T follicular helper cell (primary cell): ENCODE data around the gene TXN.
"Not testable (repeated sequence)": the region's sequence is repeated elsewhere in the genome, so short reads cannot be mapped to it uniquely, and the experiment has no call there.

Experiments used
- DNase-seq: peaks from one replicate; pipeline ENCODE4 v3.0.0-alpha.2; 2020; ENCODE audit warnings: low read depth

Gene TXN

DNA sequence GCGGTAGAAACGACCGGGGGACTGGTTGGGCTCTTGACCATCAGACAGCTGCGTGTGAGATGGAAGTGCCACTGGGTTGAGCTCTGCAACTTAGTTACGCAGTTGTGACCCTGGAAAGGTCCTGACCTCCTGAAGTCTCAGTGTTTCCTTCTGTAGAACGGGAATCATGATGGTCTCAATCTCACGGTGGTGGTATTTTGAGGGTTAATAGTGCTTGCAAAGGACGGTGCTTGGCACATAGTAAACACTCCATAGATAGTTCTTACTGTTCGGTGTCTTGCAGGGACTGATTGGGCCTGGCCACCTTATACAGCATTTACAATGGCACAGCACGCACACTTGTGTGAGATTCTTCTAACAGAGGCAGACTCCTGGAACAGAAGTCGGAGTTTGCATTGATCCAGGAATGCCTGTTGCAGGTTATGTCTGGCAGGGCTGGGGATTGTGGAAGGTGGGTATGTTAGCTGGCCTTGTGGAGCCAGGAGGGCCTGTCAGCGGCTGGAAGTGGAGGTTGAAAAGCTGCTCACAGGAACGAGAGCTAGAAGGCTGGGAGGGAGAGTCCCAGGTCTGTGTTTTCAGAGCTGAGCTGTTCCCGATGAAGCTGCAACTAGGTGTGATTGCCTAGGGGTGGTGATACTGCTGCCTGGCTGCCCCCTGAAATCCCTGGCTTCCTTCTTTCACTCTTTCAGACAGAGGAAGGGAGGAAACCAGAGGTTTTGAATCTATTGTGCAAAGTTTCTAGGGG, 962 bp upstream of the TXN start:
- no peak for DNase-seq

DNA sequence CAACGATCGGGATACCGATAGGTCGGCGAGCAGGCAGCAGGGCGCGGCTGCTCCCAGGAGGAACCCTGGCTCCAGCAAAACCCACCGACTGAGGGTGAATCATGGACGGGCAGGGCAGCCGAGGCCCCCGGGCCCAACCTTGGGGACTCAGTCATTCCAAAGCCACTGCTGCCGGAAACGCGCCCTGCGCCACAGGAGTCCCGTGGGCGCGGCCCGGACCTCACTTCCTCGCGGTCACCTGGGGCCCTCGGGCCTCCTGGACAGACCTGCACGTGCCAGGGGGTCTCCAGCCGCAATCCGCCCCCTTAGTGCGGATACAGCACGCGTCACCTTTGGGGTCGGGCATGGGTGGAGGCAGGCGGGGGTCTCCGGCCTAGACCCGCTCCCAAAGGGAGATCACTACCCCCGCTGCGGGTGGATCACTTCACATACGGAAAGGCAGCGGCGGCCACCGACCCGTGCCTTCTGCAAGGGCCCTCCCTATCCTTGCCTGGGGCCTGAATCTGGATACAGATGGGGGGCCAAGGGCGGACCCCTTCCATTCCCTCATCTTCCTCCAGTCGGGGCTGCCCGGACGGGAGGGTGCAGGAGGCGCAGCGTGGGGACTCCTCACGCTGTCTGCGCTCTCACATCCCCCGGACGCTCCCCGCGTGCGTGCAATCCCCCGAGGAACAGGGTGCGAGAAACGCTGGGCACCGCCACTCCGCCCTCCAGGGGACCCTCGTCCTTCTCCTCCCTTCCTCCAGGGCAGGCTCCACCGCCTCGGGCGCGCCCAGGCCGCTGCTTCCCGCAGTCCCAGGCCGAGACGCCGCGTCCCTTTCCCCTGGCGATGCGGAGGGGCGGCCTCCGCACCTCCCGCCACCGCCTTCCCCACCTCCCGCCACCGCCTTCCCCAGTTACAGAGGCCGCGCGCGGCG, 586 bp downstream of the TXN start:
- no peak for DNase-seq

DNA sequence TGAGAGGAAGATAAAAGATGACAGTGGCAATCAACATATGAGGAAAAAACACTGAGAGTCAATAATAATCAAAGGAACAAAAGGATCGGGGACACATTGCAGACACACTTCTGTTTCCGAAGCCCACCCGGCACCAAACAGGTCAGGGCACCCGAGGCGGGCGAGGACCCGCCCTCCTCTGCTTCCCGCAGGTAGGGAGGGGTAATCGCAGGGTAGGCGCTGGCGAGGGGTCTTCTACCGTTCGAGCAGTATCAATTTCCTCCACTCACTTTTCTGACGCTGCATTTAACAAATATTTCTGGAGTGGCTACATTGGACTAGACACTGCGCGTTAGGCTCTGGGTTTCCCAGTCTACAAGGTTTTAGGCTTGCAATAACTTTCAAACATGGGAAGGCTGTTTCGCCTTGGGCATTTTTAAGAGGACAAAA, 1.3 kb downstream of the TXN start:
- no peak for DNase-seq

DNA sequence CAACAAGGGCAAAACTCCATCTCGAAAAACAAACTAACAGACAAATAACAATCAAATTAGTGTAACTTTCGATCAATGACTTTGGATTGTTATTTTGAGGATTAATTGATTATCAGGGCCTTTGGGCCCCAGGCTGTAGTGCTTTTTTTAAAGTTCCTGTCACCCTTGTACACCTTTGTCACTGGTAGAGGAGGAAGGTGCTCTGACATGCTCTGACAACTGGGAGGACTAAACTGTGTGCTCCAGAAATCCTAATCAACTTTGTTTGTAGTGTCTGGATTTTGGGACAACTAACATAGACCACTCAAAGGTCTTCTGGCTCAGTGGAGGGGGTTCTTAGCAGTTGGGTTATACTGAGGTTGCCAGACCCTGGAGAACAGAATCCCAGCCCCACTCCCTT, 1.8 kb downstream of the TXN start:
- DNase-seq = no peak

DNA sequence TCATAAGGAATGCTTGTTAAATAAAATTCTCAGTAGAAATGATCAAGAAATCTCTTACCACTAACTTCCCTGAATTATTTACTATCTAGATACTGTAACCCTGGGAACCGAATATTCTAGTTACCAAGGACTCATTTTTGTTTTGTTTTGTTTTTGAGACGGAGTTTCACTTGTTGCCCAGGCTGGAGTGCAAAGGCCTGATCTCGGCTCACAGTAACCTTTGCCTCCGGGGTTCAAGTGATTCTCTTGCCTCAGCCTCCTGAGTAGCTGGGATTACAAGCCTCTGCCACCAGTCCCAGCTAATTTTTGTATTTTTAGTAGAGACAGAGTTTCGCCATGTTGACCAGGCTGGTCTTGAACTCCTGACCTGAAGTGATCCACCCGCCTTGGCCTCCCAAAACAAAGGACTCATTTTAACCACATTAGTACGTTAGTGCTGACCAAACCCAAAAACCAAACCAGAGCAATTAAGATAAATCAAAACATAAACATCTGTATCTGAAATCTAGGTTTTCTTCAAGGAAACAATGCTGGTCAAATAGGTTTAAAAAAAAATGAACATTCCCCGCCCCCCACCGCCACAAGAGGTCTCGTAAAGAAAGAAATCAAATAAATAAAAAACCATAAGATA, 3.7 kb downstream of the TXN start:
- no peak for DNase-seq

DNA sequence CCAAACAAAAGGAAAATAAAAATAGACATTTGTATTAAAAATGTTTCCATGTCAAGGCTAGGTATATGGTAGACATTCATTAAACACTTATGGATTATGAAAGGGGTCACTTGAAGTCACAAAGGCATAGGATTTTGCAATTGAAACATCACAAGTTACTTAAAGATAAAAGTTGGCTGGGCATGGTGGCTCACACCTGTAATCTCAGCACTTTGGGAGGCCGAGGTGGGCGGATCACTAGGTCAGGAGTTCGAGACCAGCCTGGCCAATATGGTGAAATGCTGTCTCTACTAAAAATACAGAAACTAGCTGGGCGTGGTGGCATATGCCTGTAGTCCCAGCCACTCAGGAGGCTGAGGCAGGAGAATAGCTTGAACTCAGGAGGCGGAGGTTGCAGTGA, 4.5 kb downstream of the TXN start:
- not testable (repeated sequence) for DNase-seq

DNA sequence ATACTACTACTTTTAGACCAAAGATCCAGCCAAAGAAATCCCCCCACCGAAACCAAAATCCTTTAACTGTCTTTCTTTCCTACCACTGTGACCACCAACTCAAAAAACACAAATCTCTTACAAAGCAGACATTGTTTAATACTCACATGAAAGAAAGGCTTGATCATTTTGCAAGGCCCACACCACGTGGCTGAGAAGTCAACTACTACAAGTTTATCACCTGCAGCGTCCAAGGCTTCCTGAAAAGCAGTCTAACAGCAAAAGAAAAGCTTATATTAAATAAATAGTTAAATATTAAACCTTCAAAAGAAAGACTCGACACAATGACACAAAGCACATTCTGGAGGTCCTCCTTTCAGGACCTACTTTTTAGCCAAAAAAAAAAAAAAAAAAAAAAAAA, 5.1 kb downstream of the TXN start:
- DNase-seq = no peak

DNA sequence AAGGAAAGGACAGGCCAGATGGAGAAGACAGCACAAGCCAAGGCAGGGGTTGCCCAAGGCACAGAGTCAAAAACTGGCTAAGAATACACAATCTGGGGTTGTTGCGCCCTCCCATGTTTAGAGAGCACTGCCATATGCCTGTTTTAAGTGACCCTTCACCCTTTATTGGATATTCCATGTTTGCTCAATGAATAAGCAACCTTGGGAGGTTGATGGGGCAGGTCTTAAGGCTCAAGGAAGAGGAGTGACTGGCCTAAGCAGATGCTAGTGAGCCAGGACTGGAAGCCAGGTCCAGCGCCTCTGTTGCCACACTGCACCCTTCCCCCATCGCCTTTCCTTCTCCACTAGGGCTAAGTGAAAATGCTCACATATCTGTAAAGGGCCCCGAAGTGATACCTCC, 6.7 kb downstream of the TXN start:
- no peak for DNase-seq

DNA sequence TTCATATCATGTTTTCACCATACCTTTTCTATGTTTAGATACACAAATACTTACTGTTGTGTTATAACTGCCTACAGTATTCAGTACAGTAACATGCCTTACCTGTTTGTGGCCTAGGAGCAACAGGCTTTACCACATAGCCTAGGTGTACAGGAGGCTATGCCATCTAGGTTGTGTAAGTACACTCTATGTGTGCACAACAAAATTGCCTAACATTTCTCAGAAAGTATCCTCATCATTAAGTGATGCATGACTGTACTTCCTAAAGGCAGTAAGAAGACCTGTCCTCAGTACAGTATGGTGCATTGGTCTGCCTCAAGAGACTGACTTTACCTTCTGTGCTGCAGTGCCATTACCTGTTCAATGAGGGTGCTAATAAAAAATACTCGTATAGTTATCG, 7.9 kb downstream of the TXN start:
- DNase-seq = no peak

DNA sequence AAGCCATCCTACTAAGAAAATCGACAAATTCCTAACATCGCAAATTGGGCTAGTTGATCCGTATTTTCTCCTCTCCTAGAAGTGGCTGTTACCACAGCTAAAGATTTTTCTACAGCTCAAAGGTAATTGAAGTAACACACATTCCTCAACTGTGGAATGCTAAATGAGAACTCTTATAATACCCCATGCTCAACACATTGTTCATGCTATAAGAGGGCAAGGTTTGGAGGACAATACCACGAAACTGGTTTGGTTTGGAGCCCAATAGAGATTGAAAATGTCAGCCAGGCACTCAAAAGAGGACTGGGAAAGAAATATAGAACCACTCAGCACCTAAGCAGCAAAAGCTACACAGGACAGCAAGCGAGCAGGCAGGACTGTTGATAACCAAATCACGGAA, 10.1 kb downstream of the TXN start:
- no peak for DNase-seq

DNA sequence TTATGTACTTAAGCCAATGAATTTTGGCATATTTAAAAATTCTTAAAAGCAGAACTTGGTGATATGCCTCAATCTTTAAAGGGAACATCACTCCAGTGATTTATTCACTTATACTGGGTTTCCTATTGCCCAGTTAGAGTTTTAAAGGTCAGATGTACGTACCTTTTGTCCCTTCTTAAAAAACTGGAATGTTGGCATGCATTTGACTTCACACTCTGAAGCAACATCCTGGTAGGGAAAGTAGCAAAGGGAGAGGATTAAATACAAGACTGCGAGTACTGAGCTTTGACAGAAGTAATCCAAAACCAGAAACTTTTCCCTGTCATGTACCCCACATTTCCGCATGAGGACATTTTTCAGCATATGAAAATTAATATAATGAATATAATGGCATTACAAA, 11.7 kb downstream of the TXN start:
- DNase-seq = no peak

DNA sequence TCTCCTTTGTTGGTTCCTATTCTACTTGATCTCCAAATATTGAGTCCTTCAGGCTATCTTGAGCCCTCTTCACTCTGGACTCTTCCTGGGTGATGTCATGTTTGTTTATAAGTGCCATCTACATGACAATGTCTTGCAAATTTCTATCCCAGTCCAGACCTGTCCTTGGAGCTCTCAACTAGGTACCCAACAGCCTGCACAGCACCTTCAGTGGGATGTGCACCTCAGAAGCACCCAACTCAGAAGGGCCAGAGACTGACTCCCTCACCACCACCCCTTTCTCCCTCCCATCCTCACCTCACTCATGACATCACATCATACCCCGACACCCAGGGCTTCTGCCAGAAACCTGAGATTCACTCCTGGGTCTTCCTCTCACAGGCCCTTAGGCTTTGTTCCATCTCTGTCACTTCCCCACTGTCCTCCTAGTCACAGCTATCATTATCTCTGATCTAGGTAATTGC, 14.4 kb downstream of the TXN start:
- DNase-seq = no peak

DNA sequence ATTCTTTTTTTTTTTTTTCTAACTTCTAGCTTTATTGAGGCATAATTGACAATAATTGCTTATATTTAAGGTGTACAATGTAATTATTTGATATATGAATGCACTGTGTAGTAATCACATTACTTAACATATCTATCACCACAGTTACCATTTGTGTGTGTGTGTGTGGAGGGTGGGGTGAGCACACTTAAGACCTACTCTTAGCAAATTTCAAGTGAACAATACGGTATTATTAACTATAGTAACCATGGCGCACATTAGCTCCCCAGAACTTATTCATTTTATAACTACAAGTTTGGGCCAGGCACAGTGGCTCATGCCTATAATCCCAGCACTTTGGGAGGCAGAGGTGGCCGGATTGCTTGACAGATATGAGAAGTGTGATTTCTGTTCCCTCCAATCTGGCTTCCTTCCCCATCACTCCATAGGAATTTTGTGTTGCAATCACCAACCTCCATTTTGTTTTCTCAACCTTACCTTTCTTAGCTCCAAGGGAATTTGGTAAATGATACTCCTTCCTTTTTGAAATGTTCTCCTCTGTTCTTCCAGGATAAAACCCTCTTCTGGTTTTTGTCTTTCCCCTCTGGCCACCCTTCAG, 14.9 kb downstream of the TXN start:
- DNase-seq = no peak

DNA sequence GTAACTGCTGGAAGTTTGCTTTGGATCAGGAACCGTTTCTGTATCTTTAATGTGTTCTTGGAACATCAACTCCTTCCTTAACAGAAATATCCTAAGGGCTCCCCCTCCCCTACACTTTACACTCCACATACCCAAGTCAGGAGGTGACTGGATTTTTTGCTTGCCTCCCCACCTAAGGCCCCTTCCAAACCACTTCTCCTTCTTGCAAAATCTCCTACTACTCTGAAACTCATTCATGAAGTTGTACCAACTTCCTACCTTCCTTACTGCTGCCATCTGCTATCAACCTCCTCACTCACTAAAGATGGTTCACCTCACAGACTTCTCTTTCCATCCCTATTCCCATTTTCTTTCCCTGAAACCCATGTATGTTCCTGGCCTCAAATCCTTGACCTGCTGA, 16.1 kb downstream of the TXN start:
- no peak for DNase-seq

DNA sequence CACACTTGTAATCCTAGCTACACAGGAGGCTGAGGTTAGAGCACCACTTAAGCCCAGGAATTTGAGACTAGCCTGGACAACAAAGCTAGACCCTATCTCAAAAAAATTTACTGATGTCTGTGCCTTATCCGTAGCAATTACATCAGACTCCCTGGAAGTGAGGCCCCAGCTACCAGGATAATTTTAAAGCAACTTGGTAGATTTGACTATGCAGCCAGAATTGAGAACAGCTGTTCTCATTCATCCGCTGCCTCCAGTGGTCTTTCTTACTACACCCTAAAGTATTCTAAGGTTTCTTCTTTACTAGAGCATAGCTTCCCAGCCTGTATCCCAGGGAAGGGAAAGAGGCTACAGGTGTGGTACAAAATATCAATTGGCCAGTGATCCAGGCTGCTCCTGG, 28.0 kb downstream of the TXN start:
- no peak for DNase-seq

DNA sequence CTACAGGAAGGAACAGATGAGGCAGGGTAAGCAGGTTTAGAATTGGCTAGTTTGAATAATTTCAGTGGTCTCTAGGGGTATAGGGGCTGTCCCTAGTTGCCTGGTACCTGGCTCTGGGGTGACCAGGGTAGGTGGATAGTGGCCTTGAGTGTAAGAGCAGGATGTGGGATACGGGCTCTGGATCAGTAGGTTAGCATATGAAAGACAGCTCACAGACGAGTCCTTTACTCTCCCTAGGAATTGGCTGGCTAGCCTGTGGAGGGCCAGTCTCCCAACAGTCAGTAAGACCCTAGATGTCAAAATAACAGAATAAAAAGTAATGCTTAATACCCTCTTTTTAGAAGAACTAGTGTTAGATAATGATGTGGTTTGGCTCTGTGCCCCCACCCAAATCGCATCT, 31.7 kb downstream of the TXN start:
- no peak for DNase-seq

DNA sequence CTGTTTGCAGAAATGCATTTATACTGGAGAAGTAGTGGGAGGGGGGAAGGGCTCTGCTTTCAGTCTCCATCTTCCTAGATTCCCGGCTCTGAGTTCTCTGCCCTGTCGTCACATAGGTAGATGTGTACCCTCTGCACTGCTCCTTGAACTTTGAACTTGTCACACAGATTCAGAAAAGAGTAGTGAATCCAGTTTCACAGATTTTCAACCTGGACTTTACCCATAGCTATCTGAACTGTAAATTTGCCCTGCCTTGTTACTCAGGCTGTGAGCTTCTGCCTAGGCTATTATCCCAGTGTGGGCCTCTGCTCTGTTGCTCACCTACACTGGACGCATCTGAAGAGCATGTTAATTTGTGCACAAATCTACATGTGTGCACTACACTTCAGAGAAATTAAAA, 35.5 kb downstream of the TXN start:
- no peak for DNase-seq

DNA sequence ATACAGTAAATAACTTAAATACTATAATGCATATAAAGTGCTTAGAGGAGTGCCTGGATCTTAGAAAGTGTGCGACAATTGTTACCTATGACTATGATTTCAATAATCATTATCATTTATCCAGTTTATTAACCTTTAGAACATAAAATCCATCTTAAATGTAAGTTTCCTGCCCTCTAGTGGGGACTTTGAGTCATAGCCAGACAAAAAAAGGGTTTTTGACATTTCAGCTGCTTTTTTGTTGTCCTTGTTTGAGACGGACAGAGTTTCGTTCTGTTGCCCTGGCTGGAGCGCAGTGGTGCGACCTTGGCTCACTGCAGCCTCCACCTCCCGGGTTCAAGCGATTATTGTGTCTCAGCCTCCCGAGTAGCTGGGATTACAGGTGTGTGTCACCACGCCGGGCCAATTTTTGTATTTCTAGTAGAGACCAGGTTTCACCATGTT, 38.6 kb downstream of the TXN start:
- DNase-seq = no peak

DNA sequence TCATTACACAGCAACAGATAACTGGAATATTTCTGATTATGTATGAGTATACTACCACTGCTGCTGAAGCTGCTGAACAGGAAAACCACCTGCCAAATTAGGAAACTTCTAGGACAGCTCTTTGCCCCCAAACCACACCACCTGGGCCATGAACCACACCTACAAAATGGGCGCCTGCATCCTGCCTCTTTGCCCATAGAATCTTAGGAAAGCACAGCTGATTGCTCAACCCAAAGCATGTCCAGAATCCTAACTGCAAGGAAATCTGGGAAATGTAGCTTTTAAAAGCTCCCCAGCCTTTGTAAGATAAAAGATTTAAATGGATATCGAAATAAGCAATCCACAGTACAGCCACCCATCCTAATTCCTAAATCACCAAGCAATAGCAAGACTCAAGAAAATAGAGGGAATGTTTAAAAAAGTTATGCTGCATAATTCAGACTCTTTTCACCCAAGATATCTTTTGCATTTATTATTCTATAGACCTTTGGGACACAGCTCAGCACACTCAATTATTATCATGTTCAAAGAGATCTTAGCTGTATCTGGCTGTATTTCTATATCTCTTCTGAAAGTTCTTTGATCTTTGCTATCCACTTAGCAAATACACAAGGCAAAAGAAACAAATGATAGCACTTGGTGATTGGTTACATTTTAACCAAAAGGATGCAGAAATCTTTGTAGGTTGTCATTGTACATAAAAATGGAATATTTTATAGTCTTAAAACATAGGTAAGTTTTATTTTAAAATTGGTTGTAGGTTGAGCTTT, 41.5 kb downstream of the TXN start:
- no peak for DNase-seq

DNA sequence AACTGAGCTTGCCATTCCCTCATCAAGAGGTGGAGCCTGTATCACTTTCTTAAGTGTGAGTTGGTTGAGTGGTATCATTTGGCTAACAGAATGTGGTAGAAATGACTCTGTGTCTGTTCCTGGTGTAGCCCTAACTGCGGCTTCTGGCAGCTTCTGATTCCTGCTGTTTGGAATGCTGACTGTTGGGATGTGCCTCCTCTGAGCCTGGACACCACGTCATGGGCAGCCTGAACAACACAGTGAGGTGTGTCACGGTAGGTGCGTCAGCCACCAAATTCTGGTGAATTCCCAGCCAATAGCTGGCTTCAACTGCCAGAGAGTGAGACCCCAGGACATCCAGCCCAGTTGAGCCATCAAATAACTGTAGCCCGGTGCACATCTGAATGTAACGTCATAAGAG, 42.2 kb downstream of the TXN start:
- DNase-seq = no peak

DNA sequence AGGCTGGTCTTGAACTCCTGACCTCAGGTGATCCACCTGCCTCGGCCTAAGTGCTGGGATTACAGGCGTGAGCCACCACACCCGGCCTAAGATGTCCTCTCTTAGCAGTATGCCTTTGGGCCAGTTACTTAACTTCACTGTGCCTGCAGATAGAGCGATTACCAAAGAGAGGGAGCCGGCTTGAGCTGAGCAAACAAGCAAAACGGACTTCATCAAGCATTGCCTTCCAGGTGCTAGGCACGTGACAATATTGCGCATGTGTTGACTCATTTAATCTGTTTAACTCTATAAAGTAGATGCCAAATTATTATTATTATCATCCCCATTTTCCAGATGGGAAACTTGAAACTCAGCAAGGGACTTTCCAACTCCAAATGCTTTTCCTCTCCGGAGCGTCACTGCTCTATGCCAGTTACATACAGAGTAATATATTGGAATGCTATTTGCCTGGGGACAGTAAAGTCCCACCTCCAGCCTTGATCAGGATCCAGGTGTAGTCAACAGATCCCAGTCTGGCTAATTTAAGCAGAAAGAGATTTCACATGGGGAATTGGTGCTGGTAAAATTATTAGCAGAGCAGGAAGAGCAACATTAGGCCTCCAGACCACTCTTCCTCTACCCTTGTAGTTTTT, 42.8 kb downstream of the TXN start:
- no peak for DNase-seq
